ENCODE measurements around the gene TBX21. TPM values are rescaled to one million over a fixed set of nuclear protein-coding genes. Genes with fewer than 3 reads are reported as not detected.
A peak's percentile ranks its signal among the peaks of the same experiment; 100 is the strongest.

The TBX21 gene
- total and polyA plus RNA-seq, 10 of the 15 experiments (the other 5 are each of a cell fraction or from before 2014, with no cell fraction given): 0.63 to 9.6 (median 5.0) TPM

GRCh38 chr17:47698749-47699535, 34.1 kb upstream of the TBX21 start (continued):
- TF ChIP-seq, protein P1, sequence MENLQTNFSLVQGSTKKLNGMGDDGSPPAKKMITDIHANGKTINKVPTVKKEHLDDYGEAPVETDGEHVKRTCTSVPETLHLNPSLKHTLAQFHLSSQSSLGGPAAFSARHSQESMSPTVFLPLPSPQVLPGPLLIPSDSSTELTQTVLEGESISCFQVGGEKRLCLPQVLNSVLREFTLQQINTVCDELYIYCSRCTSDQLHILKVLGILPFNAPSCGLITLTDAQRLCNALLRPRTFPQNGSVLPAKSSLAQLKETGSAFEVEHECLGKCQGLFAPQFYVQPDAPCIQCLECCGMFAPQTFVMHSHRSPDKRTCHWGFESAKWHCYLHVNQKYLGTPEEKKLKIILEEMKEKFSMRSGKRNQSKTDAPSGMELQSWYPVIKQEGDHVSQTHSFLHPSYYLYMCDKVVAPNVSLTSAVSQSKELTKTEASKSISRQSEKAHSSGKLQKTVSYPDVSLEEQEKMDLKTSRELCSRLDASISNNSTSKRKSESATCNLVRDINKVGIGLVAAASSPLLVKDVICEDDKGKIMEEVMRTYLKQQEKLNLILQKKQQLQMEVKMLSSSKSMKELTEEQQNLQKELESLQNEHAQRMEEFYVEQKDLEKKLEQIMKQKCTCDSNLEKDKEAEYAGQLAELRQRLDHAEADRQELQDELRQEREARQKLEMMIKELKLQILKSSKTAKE (IDR thresholded peaks at IDR 0.05; ENCODE audit: low read depth, poor library complexity, severe bottlenecking): no peak
- TF ChIP-seq FOXM1 (IDR thresholded peaks at IDR 0.05; ENCODE audit: low read depth, low read length) (no peak), HCFC1 (IDR thresholded peaks at IDR 0.05; ENCODE audit: low read length) (no peak), NR2C2 (IDR thresholded peaks at IDR 0.05; ENCODE audit: borderline replicate concordance, control insufficient read depth, insufficient read length, low read depth) (no peak), POU2F2 (IDR thresholded peaks at IDR 0.05; ENCODE audit: borderline replicate concordance, low read depth, low read length) (no peak), NBN (IDR thresholded peaks at IDR 0.05) (peak; percentile 79), ZNF24 (IDR thresholded peaks at IDR 0.05) (no peak), HDGF (IDR thresholded peaks at IDR 0.05) (peak; percentile 94), MEF2A (IDR thresholded peaks at IDR 0.05; ENCODE audit: insufficient read depth, low read depth, low read length) (no peak), SUZ12 (IDR thresholded peaks at IDR 0.05; ENCODE audit: unreplicated experiment) (no peak), BMI1 (IDR thresholded peaks at IDR 0.05; ENCODE audit: borderline replicate concordance) (no peak), CREB1 (IDR thresholded peaks at IDR 0.05; ENCODE audit: low read depth) (no peak), PAX8 (IDR thresholded peaks at IDR 0.05) (no peak), BCL11A (IDR thresholded peaks at IDR 0.05; ENCODE audit: low read depth, low read length) (no peak), RBBP5 (conservative IDR thresholded peaks at IDR 0.05) (no peak)
- TF ChIP-seq, protein P2, sequence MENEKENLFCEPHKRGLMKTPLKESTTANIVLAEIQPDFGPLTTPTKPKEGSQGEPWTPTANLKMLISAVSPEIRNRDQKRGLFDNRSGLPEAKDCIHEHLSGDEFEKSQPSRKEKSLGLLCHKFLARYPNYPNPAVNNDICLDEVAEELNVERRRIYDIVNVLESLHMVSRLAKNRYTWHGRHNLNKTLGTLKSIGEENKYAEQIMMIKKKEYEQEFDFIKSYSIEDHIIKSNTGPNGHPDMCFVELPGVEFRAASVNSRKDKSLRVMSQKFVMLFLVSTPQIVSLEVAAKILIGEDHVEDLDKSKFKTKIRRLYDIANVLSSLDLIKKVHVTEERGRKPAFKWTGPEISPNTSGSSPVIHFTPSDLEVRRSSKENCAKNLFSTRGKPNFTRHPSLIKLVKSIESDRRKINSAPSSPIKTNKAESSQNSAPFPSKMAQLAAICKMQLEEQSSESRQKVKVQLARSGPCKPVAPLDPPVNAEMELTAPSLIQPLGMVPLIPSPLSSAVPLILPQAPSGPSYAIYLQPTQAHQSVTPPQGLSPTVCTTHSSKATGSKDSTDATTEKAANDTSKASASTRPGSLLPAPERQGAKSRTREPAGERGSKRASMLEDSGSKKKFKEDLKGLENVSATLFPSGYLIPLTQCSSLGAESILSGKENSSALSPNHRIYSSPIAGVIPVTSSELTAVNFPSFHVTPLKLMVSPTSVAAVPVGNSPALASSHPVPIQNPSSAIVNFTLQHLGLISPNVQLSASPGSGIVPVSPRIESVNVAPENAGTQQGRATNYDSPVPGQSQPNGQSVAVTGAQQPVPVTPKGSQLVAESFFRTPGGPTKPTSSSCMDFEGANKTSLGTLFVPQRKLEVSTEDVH (IDR thresholded peaks at IDR 0.05; ENCODE audit: low read depth, partially characterized antibody): no peak
- TF ChIP-seq, protein P3, sequence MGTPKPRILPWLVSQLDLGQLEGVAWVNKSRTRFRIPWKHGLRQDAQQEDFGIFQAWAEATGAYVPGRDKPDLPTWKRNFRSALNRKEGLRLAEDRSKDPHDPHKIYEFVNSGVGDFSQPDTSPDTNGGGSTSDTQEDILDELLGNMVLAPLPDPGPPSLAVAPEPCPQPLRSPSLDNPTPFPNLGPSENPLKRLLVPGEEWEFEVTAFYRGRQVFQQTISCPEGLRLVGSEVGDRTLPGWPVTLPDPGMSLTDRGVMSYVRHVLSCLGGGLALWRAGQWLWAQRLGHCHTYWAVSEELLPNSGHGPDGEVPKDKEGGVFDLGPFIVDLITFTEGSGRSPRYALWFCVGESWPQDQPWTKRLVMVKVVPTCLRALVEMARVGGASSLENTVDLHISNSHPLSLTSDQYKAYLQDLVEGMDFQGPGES (IDR thresholded peaks at IDR 0.05): no peak
- TF ChIP-seq, protein P4, sequence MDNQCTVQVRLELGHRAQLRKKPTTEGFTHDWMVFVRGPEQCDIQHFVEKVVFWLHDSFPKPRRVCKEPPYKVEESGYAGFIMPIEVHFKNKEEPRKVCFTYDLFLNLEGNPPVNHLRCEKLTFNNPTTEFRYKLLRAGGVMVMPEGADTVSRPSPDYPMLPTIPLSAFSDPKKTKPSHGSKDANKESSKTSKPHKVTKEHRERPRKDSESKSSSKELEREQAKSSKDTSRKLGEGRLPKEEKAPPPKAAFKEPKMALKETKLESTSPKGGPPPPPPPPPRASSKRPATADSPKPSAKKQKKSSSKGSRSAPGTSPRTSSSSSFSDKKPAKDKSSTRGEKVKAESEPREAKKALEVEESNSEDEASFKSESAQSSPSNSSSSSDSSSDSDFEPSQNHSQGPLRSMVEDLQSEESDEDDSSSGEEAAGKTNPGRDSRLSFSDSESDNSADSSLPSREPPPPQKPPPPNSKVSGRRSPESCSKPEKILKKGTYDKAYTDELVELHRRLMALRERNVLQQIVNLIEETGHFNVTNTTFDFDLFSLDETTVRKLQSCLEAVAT (IDR thresholded peaks at IDR 0.05): 0 out of 2 replicates have a peak, but pooled peaks have one; percentile 25
- TF ChIP-seq, protein P5, sequence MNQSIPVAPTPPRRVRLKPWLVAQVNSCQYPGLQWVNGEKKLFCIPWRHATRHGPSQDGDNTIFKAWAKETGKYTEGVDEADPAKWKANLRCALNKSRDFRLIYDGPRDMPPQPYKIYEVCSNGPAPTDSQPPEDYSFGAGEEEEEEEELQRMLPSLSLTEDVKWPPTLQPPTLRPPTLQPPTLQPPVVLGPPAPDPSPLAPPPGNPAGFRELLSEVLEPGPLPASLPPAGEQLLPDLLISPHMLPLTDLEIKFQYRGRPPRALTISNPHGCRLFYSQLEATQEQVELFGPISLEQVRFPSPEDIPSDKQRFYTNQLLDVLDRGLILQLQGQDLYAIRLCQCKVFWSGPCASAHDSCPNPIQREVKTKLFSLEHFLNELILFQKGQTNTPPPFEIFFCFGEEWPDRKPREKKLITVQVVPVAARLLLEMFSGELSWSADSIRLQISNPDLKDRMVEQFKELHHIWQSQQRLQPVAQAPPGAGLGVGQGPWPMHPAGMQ (IDR thresholded peaks at IDR 0.05; ENCODE audit: borderline replicate concordance): no peak

All from GM12878 (cell line).